GM12878 (cell line): ENCODE measurements around the gene LYRM4.

Experiments used
- JUNB ChIP-seq: IDR thresholded peaks from 2 replicates; pipeline ENCODE4 v1.6.1; 2016; ENCODE audit warnings: antibody characterized with exemption, mild to moderate bottlenecking
- MYC ChIP-seq: IDR thresholded peaks from 2 replicates; pipeline ENCODE4 v1.6.1; 2011; ENCODE audit warnings: mild to moderate bottlenecking, low read length, moderate library complexity, inconsistent platforms; ENCODE audit not compliant: insufficient read depth, insufficient replicate concordance, insufficient read length, severe bottlenecking
- POLR2A ChIP-seq: IDR thresholded peaks from 2 replicates; pipeline ENCODE4 v1.6.1; 2011; ENCODE audit warnings: low read depth, mild to moderate bottlenecking, low read length
- REST ChIP-seq: IDR thresholded peaks from 2 replicates; pipeline ENCODE4 v1.6.1; 2012; ENCODE audit warnings: mild to moderate bottlenecking, low read depth, low read length
- SPI1 ChIP-seq: IDR thresholded peaks from 2 replicates; pipeline ENCODE4 v1.6.1; 2011; ENCODE audit warnings: low read depth, mild to moderate bottlenecking, low read length, moderate library complexity, borderline replicate concordance; ENCODE audit not compliant: insufficient read depth
- TCF7 ChIP-seq: IDR thresholded peaks from 2 replicates; pipeline ENCODE4 v1.6.1; 2014; ENCODE audit warnings: antibody characterized with exemption, borderline replicate concordance

DNA sequence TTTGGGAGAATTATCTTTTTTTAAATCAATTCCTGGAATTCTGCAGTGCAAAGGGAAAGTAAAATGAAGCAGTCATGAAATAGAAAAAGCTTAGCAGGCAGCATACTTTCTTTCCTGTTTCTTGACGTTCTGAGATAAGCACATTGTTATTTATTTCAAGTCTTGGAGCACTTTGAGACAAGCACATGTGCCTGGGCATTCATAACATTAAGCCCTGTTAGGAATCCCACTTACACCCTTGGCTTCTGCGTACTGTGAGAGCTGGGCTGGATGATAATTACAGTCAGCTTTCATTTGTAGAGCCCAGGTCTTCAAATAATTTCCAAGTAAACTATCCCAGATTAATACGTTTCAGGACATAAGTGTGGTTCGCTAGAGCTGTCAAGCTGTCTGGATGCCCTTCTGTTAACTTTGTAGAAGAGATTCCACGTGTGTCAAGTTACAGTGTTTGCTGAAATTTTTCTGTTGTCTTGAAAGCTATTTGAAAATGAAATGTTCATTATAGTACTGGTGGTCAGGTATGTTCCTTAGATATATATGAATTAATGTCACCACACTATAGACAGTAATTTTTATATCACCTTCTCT lies 9.4 kb upstream of the LYRM4 start:
- no peak for TF ChIP-seq TCF7
- no peak for TF ChIP-seq REST
- TF ChIP-seq SPI1, result no peak
- no peak for TF ChIP-seq MYC
- no peak for TF ChIP-seq POLR2A
- no peak for TF ChIP-seq JUNB
